GM21723 (cell line): ENCODE data around the gene ELMOD1.

ENCODE experiments used
- ATAC-seq: cut with Tn5 transposase; IDR thresholded peaks from one replicate; pipeline ENCODE4 v1.9.1; 2021; ENCODE audit warnings: mild to moderate bottlenecking, moderate library complexity; ENCODE audit not compliant: unreplicated experiment

The ELMOD1 gene

GRCh38 chr11:107683061-107683460, 92.1 kb downstream of the ELMOD1 start:
- no peak for ATAC-seq

GRCh38 chr11:107683807-107684206, 92.9 kb downstream of the ELMOD1 start:
- no peak for ATAC-seq

- no peak for ATAC-seq
These were observed 97.5 kb downstream of the ELMOD1 start for GRCh38 chr11:107688322-107688918.

GRCh38 chr11:107689317-107690202, 98.6 kb downstream of the ELMOD1 start:
- ATAC-seq, result peak; percentile 81

GRCh38 chr11:107691000-107691750, 100.2 kb downstream of the ELMOD1 start:
- ATAC-seq, result no peak

- no peak for ATAC-seq
These were observed 104.5 kb downstream of the ELMOD1 start for GRCh38 chr11:107695446-107695845.

GRCh38 chr11:107696140-107696539, 105.2 kb downstream of the ELMOD1 start:
- ATAC-seq, result no peak

GRCh38 chr11:107697291-107697690, 106.3 kb downstream of the ELMOD1 start:
- ATAC-seq, result no peak

GRCh38 chr11:107699371-107700285, 108.7 kb downstream of the ELMOD1 start:
- no peak for ATAC-seq

- ATAC-seq, result no peak
These were observed 111.2 kb downstream of the ELMOD1 start for GRCh38 chr11:107702109-107702660.

GRCh38 chr11:107702723-107703122, 111.8 kb downstream of the ELMOD1 start:
- ATAC-seq, result no peak

GRCh38 chr11:107704451-107704850, 113.5 kb downstream of the ELMOD1 start:
- ATAC-seq, result no peak

- no peak for ATAC-seq
These were observed 114.1 kb downstream of the ELMOD1 start for GRCh38 chr11:107705027-107705426.

GRCh38 chr11:107706531-107706930, 115.6 kb downstream of the ELMOD1 start:
- ATAC-seq, result no peak

GRCh38 chr11:107707215-107707671, 116.3 kb downstream of the ELMOD1 start:
- ATAC-seq, result no peak

GRCh38 chr11:107707807-107708206, 116.9 kb downstream of the ELMOD1 start:
- ATAC-seq, result no peak

GRCh38 chr11:107708792-107709191, 117.8 kb downstream of the ELMOD1 start:
- ATAC-seq, result no peak

GRCh38 chr11:107710301-107710700, 119.4 kb downstream of the ELMOD1 start:
- ATAC-seq, result no peak

- ATAC-seq, result no peak
These were observed 121.2 kb downstream of the ELMOD1 start, which contains the start of gene SLN for GRCh38 chr11:107711861-107712755. SLN (minus strand) TSS chr11:107712056.
